HG03175 (cell line): ENCODE data around the gene UBE2E2.

Experiments used
- ATAC-seq: cut with Tn5 transposase; IDR thresholded peaks from one replicate; pipeline ENCODE4 v1.9.1; 2021; ENCODE audit warnings: mild to moderate bottlenecking, moderate library complexity; ENCODE audit not compliant: unreplicated experiment

UBE2E2 gene

GRCh38 chr3:23239211-23240068 is 36.3 kb downstream of the UBE2E2 start:
- ATAC-seq, result no peak

- ATAC-seq, result no peak
Observed at GRCh38 chr3:23240171-23240785, 37.2 kb downstream of the UBE2E2 start.

GRCh38 chr3:23241256-23241655 is 38.1 kb downstream of the UBE2E2 start:
- ATAC-seq, result no peak

GRCh38 chr3:23242106-23242505 is 39.0 kb downstream of the UBE2E2 start:
- ATAC-seq, result no peak

GRCh38 chr3:23244324-23245041 is 41.4 kb downstream of the UBE2E2 start:
- ATAC-seq, result no peak

GRCh38 chr3:23246651-23247050 is 43.5 kb downstream of the UBE2E2 start:
- ATAC-seq, result no peak

- ATAC-seq, result no peak
Observed at GRCh38 chr3:23248594-23249131, 45.5 kb downstream of the UBE2E2 start.

- ATAC-seq, result no peak
Observed at GRCh38 chr3:23249961-23250360, 46.8 kb downstream of the UBE2E2 start.

- ATAC-seq, result no peak
Observed at GRCh38 chr3:23252122-23252521, 49.0 kb downstream of the UBE2E2 start.

- ATAC-seq, result peak; percentile 51
Observed at GRCh38 chr3:23253214-23253613, 50.1 kb downstream of the UBE2E2 start.

- ATAC-seq, result peak; percentile 37
Observed at GRCh38 chr3:23254282-23254681, 51.2 kb downstream of the UBE2E2 start.

GRCh38 chr3:23254835-23255234 is 51.7 kb downstream of the UBE2E2 start:
- no peak for ATAC-seq

- no peak for ATAC-seq
Observed at GRCh38 chr3:23256741-23257435, 53.8 kb downstream of the UBE2E2 start.

GRCh38 chr3:23258110-23258509 is 55.0 kb downstream of the UBE2E2 start:
- ATAC-seq, result no peak

GRCh38 chr3:23259515-23259914 is 56.4 kb downstream of the UBE2E2 start:
- ATAC-seq, result no peak

- ATAC-seq, result no peak
Observed at GRCh38 chr3:23262766-23263165, 59.6 kb downstream of the UBE2E2 start.

GRCh38 chr3:23263796-23264195 is 60.7 kb downstream of the UBE2E2 start:
- no peak for ATAC-seq

GRCh38 chr3:23264413-23264812 is 61.3 kb downstream of the UBE2E2 start:
- no peak for ATAC-seq

- ATAC-seq, result peak; percentile 82
Observed at GRCh38 chr3:23270423-23270822, 67.3 kb downstream of the UBE2E2 start.

GRCh38 chr3:23271876-23272741 is 69.0 kb downstream of the UBE2E2 start:
- ATAC-seq, result no peak
